Measurements from ENCODE around the gene CRADD. TPM values are rescaled to one million over a fixed set of nuclear protein-coding genes. Genes with fewer than 3 reads are reported as not detected.

Gene CRADD
- total RNA-seq, 2 donors from 2014 or later = 7.7 to 9.1 TPM

DNA sequence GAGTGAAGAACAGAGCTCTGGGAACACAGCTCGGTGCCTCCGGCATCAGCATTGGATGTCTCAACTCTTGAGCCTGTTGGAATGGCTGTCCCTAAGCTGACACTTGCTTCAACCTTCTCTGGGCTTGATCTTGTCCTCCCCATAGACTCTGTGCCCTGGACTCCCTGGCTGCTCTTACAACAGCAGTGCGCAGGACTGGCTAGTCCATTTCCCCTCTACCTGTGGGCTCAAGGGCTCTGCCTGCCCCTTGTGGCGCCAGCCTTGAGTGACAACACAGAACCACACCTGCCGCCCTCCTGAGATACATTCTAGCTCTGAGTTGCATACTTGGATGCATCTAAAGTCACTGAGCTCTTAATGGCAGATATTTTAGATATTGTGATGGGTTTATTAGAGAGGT, 6.2 kb downstream of the CRADD start:
- Mint-ChIP-seq H3K27ac (no peak overlapping the region), H3K27me3 (ENCODE audit: insufficient read depth) (no peaks in the 10 kb centered on the region), H3K4me1 (peaks cover 28% of the 10 kb centered on the region), H3K36me3 (ENCODE audit: low read depth) (no peaks in the 10 kb centered on the region), H3K4me3 (no peak overlapping the region), H3K9me3 (no peaks in the 10 kb centered on the region)
- no peak overlapping the region for H3K27ac ChIP-seq (ENCODE audit: low read depth, low read length)
- DNase-seq = peak; percentile 75
- H3K27me3 ChIP-seq (ENCODE audit: control insufficient read depth, insufficient read depth, low read length, poor library complexity, severe bottlenecking) = no peaks in the 10 kb centered on the region
- TF ChIP-seq, protein P1, sequence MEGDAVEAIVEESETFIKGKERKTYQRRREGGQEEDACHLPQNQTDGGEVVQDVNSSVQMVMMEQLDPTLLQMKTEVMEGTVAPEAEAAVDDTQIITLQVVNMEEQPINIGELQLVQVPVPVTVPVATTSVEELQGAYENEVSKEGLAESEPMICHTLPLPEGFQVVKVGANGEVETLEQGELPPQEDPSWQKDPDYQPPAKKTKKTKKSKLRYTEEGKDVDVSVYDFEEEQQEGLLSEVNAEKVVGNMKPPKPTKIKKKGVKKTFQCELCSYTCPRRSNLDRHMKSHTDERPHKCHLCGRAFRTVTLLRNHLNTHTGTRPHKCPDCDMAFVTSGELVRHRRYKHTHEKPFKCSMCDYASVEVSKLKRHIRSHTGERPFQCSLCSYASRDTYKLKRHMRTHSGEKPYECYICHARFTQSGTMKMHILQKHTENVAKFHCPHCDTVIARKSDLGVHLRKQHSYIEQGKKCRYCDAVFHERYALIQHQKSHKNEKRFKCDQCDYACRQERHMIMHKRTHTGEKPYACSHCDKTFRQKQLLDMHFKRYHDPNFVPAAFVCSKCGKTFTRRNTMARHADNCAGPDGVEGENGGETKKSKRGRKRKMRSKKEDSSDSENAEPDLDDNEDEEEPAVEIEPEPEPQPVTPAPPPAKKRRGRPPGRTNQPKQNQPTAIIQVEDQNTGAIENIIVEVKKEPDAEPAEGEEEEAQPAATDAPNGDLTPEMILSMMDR (conservative IDR thresholded peaks at IDR 0.05) = peak; percentile 53
- H3K9ac ChIP-seq (ENCODE audit: extremely low read depth, low read length, poor library complexity, severe bottlenecking) = no peak overlapping the region
- peaks cover 10% of the 10 kb centered on the region for H3K4me1 ChIP-seq (ENCODE audit: control insufficient read depth, insufficient read depth, low read length)
- H3K9me3 ChIP-seq (ENCODE audit: control insufficient read depth, low read length) = no peaks in the 10 kb centered on the region
- no peak overlapping the region for H3K4me3 ChIP-seq (ENCODE audit: low read length)
- H3K36me3 ChIP-seq (ENCODE audit: control insufficient read depth, insufficient read depth, low read length) = no peaks in the 10 kb centered on the region
- WGBS, 2 experiments (ENCODE audit: insufficient coverage in 1 of 2, insufficient read length in 1 of 2) = 96% methylated on average over 4 to 5 of the region's 5 CpGs

DNA sequence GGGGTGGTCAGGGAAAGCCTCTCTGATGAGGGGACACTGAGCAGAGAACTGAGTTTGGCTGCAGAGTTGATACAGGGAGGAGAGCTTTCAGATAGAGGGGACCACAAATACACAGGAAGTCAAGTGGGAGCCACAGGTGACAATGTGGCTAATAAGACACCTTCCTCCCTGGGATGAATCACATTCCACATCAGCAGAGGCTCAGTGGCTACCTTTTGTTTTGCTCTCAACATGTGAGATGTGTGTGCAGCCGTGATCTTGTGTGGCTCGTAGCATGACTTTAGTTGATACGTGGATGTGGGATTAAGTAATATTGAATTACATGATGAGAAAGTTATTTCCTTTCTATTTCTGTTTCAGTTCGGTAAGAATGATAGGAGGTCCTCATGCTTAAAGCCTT, 7.5 kb downstream of the CRADD start:
- H3K27ac ChIP-seq (ENCODE audit: low read depth, low read length) = no peak overlapping the region
- no peak overlapping the region for H3K27ac Mint-ChIP-seq
- no peaks in the 10 kb centered on the region for H3K36me3 ChIP-seq (ENCODE audit: control insufficient read depth, insufficient read depth, low read length)
- no peaks in the 10 kb centered on the region for H3K27me3 ChIP-seq (ENCODE audit: control insufficient read depth, insufficient read depth, low read length, poor library complexity, severe bottlenecking)
- WGBS, 2 experiments (ENCODE audit: insufficient coverage in 1 of 2, insufficient read length in 1 of 2) = 97 to 100% methylated on average over 2 to 4 of the region's 4 CpGs
- no peaks in the 10 kb centered on the region for H3K36me3 Mint-ChIP-seq (ENCODE audit: low read depth)
- H3K9me3 ChIP-seq (ENCODE audit: control insufficient read depth, low read length) = no peaks in the 10 kb centered on the region
- peaks cover 5% of the 10 kb centered on the region for H3K4me1 ChIP-seq (ENCODE audit: control insufficient read depth, insufficient read depth, low read length)
- no peak overlapping the region for H3K4me3 ChIP-seq (ENCODE audit: low read length)
- H3K4me3 Mint-ChIP-seq = no peak overlapping the region
- H3K9ac ChIP-seq (ENCODE audit: extremely low read depth, low read length, poor library complexity, severe bottlenecking) = no peak overlapping the region
- H3K27me3 Mint-ChIP-seq (ENCODE audit: insufficient read depth) = no peaks in the 10 kb centered on the region
- no peak for DNase-seq
- TF ChIP-seq, protein P1 (conservative IDR thresholded peaks at IDR 0.05) = no peak
- H3K9me3 Mint-ChIP-seq = no peaks in the 10 kb centered on the region
- H3K4me1 Mint-ChIP-seq = peaks cover 31% of the 10 kb centered on the region

DNA sequence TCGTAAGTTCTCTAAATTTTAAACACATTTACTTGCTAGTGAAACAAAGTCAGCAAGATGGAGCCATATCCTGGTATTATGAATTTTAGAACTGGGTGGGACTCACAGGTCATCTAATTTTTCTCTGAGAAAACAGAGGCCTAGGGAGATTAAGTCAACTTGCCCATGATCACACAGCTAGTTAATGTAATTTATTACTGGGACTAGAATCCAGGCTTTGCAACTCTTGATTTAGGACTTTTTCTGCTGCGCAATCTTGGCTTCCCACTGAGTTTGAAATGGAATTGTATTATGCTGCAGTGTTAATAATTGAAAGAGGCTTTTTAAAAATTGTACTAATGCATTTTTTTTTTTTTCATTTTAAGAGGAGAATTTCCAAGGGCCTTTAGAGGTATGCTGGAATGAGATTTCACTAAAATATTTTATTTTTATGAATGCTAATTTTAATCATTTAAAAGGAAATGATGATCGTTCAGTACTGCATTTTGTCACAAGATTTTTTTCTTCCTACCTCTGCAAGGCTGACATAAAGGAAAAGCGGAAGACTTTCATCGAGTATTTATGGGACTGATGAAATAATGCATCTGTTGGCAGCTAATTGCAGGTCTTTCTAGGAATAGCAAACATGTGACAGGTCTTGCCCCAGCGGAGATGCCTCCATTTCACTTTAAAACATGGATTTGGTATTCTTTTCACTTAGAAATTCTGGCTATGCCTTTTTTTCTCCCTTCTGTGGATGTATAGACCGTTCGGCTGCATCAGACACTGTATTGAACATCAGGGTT, 9.6 kb downstream of the CRADD start:
- TF ChIP-seq, protein P1 (conservative IDR thresholded peaks at IDR 0.05) = no peak
- Mint-ChIP-seq H3K36me3 (ENCODE audit: low read depth) (no peaks in the 10 kb centered on the region), H3K4me1 (peaks cover 40% of the 10 kb centered on the region), H3K4me3 (no peak overlapping the region), H3K27me3 (ENCODE audit: insufficient read depth) (no peaks in the 10 kb centered on the region), H3K9me3 (no peaks in the 10 kb centered on the region), H3K27ac (no peak overlapping the region)
- Histone ChIP-seq H3K27me3 (ENCODE audit: control insufficient read depth, insufficient read depth, low read length, poor library complexity, severe bottlenecking) (no peaks in the 10 kb centered on the region), H3K9ac (ENCODE audit: extremely low read depth, low read length, poor library complexity, severe bottlenecking) (no peak overlapping the region), H3K4me1 (ENCODE audit: control insufficient read depth, insufficient read depth, low read length) (peaks cover 5% of the 10 kb centered on the region), H3K36me3 (ENCODE audit: control insufficient read depth, insufficient read depth, low read length) (no peaks in the 10 kb centered on the region), H3K9me3 (ENCODE audit: control insufficient read depth, low read length) (no peaks in the 10 kb centered on the region), H3K27ac (ENCODE audit: low read depth, low read length) (no peak overlapping the region), H3K4me3 (ENCODE audit: low read length) (no peak overlapping the region)
- no peak for DNase-seq
- 95 to 98% methylated on average over 6 to 8 of the region's 8 CpGs for WGBS, 2 experiments (ENCODE audit: insufficient coverage in 1 of 2, insufficient read length in 1 of 2)
